ENCODE data around the gene REXO5.

The REXO5 gene

GRCh38 chr16:20871941-20872815, 65.9 kb downstream of the REXO5 start:
- ChIA-PET CTCF (interaction anchor here (1.2 kb wide), 1 partner anchor 21 kb away, joined by 7 read pairs; no protein-coding TSS in a partner anchor), POLR2A (no interaction called here)
- DNase-seq (ENCODE audit: extremely low spot score): no peak
- TF ChIP-seq, protein P1, sequence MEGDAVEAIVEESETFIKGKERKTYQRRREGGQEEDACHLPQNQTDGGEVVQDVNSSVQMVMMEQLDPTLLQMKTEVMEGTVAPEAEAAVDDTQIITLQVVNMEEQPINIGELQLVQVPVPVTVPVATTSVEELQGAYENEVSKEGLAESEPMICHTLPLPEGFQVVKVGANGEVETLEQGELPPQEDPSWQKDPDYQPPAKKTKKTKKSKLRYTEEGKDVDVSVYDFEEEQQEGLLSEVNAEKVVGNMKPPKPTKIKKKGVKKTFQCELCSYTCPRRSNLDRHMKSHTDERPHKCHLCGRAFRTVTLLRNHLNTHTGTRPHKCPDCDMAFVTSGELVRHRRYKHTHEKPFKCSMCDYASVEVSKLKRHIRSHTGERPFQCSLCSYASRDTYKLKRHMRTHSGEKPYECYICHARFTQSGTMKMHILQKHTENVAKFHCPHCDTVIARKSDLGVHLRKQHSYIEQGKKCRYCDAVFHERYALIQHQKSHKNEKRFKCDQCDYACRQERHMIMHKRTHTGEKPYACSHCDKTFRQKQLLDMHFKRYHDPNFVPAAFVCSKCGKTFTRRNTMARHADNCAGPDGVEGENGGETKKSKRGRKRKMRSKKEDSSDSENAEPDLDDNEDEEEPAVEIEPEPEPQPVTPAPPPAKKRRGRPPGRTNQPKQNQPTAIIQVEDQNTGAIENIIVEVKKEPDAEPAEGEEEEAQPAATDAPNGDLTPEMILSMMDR (IDR thresholded peaks at IDR 0.05; ENCODE audit: control extremely low read depth, extremely low read depth, low read depth, missing control alignments): no peak

DNA sequence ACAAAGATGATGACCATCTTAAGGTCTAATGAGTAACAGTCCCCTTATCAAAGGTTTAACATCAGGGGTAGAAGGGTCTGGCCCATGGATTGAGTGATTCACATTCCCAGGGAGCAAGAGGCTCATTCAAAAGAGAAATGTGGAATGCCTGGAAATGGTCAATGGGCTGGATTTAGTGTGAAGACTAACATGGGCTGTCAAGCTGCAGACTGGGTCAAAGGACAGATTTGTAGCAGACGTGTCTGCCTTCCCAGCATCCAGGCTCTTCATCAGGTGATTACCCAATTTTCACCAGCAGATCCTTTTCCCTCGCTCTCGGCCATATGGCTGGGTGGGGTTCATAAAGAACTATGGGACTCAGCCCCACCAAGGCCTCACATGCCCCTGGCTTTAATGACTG, 67.0 kb downstream of the REXO5 start:
- TF ChIP-seq, protein P1 (IDR thresholded peaks at IDR 0.05; ENCODE audit: control extremely low read depth, extremely low read depth, low read depth, missing control alignments): no peak
- DNase-seq (ENCODE audit: extremely low spot score): no peak
- ChIA-PET POLR2A (interaction anchor here (0.6 kb wide), 1 partner anchor 16 kb away, joined by 6 read pairs; no protein-coding TSS in a partner anchor), CTCF (interaction anchor here (1.5 to 5.1 kb wide), 3 partner anchors 8 to 24 kb away, joined by 4 to 31 read pairs (median 15); no protein-coding TSS in a partner anchor)

- ChIA-PET CTCF (interaction anchor here (0.9 to 5.1 kb wide), 8 partner anchors 9 to 67 kb away, joined by 3 to 31 read pairs (median 5); no protein-coding TSS in a partner anchor), POLR2A (interaction anchor here (0.7 kb wide), 1 partner anchor 8 kb away, joined by 4 read pairs; no protein-coding TSS in a partner anchor)
- TF ChIP-seq, protein P1 (IDR thresholded peaks at IDR 0.05; ENCODE audit: control extremely low read depth, extremely low read depth, low read depth, missing control alignments): no peak
- no peak for DNase-seq (ENCODE audit: extremely low spot score)
Measured at GRCh38 chr16:20874088-20874581, 67.8 kb downstream of the REXO5 start.

DNA sequence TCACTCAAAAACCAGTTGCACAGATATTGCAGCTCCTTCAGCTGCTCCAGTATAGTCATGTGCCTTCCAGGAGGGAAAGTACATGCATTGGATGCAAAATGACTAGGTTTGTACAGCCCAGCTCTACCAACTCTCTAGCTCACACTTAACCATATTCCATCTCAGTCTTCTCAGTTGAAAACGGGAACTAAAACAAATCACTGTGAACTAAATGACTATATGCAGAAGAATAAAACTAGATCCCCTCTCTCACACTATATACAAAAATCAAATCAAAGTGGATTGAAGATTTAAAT, 69.0 kb downstream of the REXO5 start:
- CTCF ChIA-PET: interaction anchor here (1.8 to 5.1 kb wide), 4 partner anchors 8 to 66 kb away, joined by 5 to 31 read pairs (median 10); no protein-coding TSS in a partner anchor
- TF ChIP-seq, protein P1 (IDR thresholded peaks at IDR 0.05; ENCODE audit: control extremely low read depth, extremely low read depth, low read depth, missing control alignments): no peak
- DNase-seq (ENCODE audit: extremely low spot score): no peak
- POLR2A ChIA-PET: interaction anchor here (0.6 kb wide), 1 partner anchor 25 kb away, joined by 3 read pairs; the partner anchor contains the start of genes DCUN1D3 and LYRM1

GRCh38 chr16:20878682-20879147, 72.4 kb downstream of the REXO5 start:
- DNase-seq (ENCODE audit: extremely low spot score): no peak
- POLR2A ChIA-PET: no interaction called here

More at GRCh38 chr16:20878682-20879147, 72.4 kb downstream of the REXO5 start:
- CTCF ChIA-PET: interaction anchor here (0.6 to 1.4 kb wide), 2 partner anchors 43 to 789 kb away, joined by 3 to 4 read pairs; no protein-coding TSS in a partner anchor
- TF ChIP-seq, protein P1 (IDR thresholded peaks at IDR 0.05; ENCODE audit: control extremely low read depth, extremely low read depth, low read depth, missing control alignments): no peak
